Mucosa of stomach (tissue), 1 donor: ENCODE data around the gene HMOX2.

Source experiments
- H3K27me3 ChIP-seq: one replicate; pipeline ENCODE4 v1.7.0; 2013; ENCODE audit warnings: mild to moderate bottlenecking, low read length; ENCODE audit not compliant: control insufficient read depth, insufficient read depth
- H3K36me3 ChIP-seq: one replicate; pipeline ENCODE4 v1.7.0; 2013; ENCODE audit warnings: low read length; ENCODE audit not compliant: control insufficient read depth, insufficient read depth
- H3K4me1 ChIP-seq: one replicate; pipeline ENCODE4 v1.7.0; 2013; ENCODE audit warnings: mild to moderate bottlenecking, low read length; ENCODE audit not compliant: control insufficient read depth, insufficient read depth
- H3K4me3 ChIP-seq: one replicate; pipeline ENCODE4 v1.7.0; 2013; ENCODE audit warnings: low read length
- H3K9ac ChIP-seq: one replicate; pipeline ENCODE4 v1.7.0; 2013; ENCODE audit warnings: mild to moderate bottlenecking, low read length, moderate library complexity
- H3K9me3 ChIP-seq: one replicate; pipeline ENCODE4 v1.7.0; 2013; ENCODE audit warnings: mild to moderate bottlenecking, low read length, moderate library complexity; ENCODE audit not compliant: control insufficient read depth
- donor health status: Pancreatic carcinoma.

HMOX2 gene, protein sequence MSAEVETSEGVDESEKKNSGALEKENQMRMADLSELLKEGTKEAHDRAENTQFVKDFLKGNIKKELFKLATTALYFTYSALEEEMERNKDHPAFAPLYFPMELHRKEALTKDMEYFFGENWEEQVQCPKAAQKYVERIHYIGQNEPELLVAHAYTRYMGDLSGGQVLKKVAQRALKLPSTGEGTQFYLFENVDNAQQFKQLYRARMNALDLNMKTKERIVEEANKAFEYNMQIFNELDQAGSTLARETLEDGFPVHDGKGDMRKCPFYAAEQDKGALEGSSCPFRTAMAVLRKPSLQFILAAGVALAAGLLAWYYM

DNA sequence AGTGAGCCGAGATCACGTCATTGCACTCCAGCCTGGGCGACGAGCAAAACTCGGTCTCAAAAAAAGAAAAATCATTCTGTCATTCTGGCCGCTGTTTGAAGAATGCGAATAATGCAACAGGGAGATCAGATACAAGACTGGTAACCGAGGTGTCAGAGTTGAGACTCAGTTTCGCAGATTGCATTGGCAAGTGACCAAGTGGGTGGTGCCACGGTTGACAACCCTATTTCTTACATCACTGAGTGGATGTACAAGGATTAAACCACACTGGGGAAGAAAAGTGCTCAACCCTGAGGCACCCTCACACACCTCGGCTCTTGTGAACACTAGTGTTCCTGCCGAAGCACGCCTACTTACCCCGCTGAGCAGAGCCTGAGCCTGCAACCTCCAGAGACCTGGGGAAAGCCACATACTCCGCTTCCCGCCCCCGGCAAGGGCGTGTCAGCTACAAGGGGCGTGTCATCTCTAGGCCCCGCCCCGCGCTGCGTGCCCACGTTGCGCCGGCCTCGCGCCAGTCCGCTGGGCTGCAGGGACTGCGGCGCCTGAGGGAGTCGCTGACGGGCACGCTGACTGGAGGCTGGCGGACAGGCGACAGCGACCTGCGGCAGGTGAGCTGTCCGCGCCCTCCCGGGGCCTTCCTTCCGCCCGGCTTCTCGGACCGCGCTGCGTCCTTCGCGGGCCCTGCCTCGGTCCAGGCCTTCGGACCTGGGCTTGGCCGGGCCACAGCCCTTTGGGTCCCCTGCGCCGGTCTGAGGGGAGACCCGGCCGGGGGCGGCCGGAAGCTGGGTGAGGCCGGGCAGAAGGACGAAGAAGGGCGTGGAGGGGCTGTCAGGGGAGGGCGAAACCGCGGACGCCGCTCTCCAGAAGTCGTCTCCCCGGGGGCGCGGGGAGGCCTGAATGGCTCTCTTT, at the start of gene HMOX2:
Gene HMOX2 (plus strand): TSS at position 519 of the 909 bp plus-strand sequence. CDS start 29,127 bp downstream, outside the sequence.
- peak within 1 kb of the TSS; percentile 94 for H3K9ac ChIP-seq
- H3K9me3 ChIP-seq: no peaks in the 10 kb centered on the region
- no peaks in the 10 kb centered on the region for H3K36me3 ChIP-seq
- H3K4me3 ChIP-seq: peak within 1 kb of the TSS; percentile 84
- no peaks in the 10 kb centered on the region for H3K27me3 ChIP-seq
- peaks cover 13% of the 10 kb centered on the region for H3K4me1 ChIP-seq

GRCh38 chr16:4426722-4427372, 49.4 kb upstream of the HMOX2 start:
- H3K36me3 ChIP-seq: no peaks in the 10 kb centered on the region
- no peaks in the 10 kb centered on the region for H3K9me3 ChIP-seq
- H3K9ac ChIP-seq: peak overlapping the region; percentile 94
- H3K27me3 ChIP-seq: no peaks in the 10 kb centered on the region
- H3K4me1 ChIP-seq: peaks cover 11% of the 10 kb centered on the region
- peak overlapping the region; percentile 90 for H3K4me3 ChIP-seq

- Histone ChIP-seq H3K4me3 (no peak overlapping the region), H3K4me1 (peaks cover 11% of the 10 kb centered on the region), H3K9ac (no peak overlapping the region), H3K27me3 (no peaks in the 10 kb centered on the region), H3K9me3 (no peaks in the 10 kb centered on the region), H3K36me3 (no peaks in the 10 kb centered on the region)
Measured at GRCh38 chr16:4428500-4428899, 47.7 kb upstream of the HMOX2 start.

- Histone ChIP-seq H3K9ac (no peak overlapping the region), H3K4me3 (no peak overlapping the region), H3K36me3 (no peaks in the 10 kb centered on the region), H3K4me1 (peaks cover 11% of the 10 kb centered on the region), H3K9me3 (no peaks in the 10 kb centered on the region), H3K27me3 (no peaks in the 10 kb centered on the region)
Measured at GRCh38 chr16:4431023-4431422, 45.2 kb upstream of the HMOX2 start.

DNA sequence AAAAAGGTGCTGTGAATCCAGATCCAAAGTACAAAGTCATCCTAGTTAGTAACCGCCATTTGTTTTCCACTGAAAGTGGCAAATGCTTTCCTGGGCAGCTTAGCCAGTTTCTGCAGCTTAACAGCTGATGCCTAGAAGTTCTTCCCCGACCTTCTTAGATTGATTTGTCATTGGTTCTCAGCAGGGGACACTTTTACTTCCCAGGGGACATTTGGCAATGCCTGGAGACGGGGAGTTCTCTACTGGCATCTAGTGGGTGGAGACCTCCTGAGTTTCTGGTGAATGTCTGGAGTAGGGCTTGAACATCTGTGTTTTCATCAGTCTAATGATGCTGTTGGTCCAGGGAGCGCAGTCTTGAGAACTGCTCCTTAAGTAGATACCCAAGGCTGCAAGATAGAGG, 43.0 kb upstream of the HMOX2 start:
- no peaks in the 10 kb centered on the region for H3K4me1 ChIP-seq
- H3K36me3 ChIP-seq: no peaks in the 10 kb centered on the region
- no peaks in the 10 kb centered on the region for H3K9me3 ChIP-seq
- no peak overlapping the region for H3K4me3 ChIP-seq
- no peaks in the 10 kb centered on the region for H3K27me3 ChIP-seq
- H3K9ac ChIP-seq: no peak overlapping the region

DNA sequence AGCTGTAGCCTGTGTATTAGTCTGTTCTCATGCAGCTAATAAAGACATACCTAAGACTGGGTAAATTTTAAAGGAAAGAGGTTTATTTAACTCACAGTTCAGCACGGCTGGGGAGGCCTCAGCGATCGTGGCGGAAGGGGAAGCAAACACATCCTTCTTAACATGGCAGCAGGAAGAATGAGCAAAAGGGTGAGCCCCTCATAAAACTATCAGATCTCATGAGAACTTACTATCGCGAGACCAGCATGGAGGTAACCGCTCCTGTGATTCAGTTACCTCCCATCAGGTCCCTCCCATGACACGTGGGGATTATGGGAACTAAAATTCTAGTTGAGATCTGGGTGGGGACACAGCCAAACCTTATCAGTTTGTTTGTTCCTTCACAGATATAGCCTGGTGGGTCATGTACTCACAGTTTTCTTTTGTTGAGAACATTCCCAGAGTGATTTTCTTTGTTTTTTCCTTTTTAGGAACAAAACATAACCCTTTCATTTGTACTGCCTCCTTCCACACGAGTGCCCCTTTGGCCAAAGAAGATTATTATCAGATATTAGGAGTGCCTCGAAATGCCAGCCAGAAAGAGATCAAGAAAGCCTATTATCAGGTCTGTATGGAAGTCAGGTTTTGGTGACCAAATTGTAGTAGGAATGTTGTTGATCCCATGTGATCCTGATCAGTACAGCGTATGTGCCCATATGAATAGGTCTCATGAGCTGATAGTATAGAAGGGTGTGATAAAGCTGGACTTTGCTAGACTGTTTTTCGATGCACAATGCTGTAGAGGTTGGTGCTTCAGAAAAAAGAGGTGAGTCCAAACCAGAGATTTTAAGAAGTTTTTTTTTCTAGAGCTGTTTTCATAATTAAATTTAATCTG, 42.0 kb upstream of the HMOX2 start:
- Histone ChIP-seq H3K9me3 (no peaks in the 10 kb centered on the region), H3K27me3 (no peaks in the 10 kb centered on the region), H3K9ac (no peak overlapping the region), H3K4me3 (no peak overlapping the region), H3K4me1 (no peaks in the 10 kb centered on the region), H3K36me3 (no peaks in the 10 kb centered on the region)

DNA sequence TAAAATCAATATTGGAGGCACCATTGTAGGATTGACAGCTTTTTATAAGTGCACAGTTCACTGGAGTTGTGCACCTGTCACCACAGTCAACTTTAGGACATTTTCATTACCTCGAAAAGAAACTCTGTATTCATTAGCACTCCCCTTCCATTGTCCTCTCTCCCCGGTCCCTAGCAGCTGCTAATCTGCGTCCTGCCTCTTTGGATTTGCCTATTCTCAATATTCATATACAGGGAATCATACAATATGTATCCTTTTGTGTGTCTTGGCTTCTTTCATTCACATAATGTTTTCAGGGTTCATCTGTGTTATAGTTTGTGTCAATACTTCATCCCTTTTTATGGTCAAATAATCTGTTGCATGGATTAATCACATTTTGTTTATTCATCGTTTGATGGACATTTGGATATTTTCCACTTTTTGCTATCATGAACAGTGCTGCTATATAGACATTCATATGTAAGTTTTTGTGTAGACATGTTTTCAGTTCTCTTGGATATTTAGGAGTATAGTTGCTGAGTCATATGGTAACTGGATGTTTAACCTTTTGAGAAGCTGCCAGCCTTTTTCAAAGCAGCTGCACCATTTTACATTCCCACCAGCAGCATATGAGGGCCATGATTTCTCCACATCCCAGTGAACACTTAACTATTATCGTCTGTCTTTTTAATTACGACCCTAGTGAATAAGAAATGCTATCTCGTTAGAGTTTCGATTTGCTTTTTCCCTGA, 40.7 kb upstream of the HMOX2 start:
- H3K27me3 ChIP-seq: no peaks in the 10 kb centered on the region
- H3K36me3 ChIP-seq: no peaks in the 10 kb centered on the region
- no peaks in the 10 kb centered on the region for H3K4me1 ChIP-seq
- H3K9ac ChIP-seq: no peak overlapping the region
- no peak overlapping the region for H3K4me3 ChIP-seq
- no peaks in the 10 kb centered on the region for H3K9me3 ChIP-seq

DNA sequence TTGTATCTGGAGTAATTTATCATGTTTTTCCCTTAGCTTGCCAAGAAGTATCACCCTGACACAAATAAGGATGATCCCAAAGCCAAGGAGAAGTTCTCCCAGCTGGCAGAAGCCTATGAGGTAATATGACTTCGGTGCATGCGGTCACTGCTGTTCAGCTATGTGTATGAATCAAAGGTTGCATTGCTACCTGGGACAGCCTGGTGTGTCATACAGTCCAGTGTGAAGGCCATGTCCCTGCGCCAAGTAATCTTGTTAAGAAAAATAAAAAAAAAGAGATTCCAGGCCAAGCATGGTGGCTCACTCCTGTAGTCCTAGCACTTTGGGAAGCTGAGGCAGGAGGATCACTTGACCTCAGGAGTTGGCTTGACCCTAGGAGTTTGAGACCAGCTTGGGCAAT, 38.8 kb upstream of the HMOX2 start:
- H3K4me1 ChIP-seq: no peaks in the 10 kb centered on the region
- no peaks in the 10 kb centered on the region for H3K27me3 ChIP-seq
- H3K4me3 ChIP-seq: no peak overlapping the region
- H3K9me3 ChIP-seq: no peaks in the 10 kb centered on the region
- no peaks in the 10 kb centered on the region for H3K36me3 ChIP-seq
- H3K9ac ChIP-seq: no peak overlapping the region

- no peak overlapping the region for H3K9ac ChIP-seq
- no peaks in the 10 kb centered on the region for H3K27me3 ChIP-seq
- H3K4me3 ChIP-seq: no peak overlapping the region
- H3K36me3 ChIP-seq: no peaks in the 10 kb centered on the region
- no peaks in the 10 kb centered on the region for H3K9me3 ChIP-seq
- H3K4me1 ChIP-seq: no peaks in the 10 kb centered on the region
Measured at GRCh38 chr16:4442371-4442770, 33.8 kb upstream of the HMOX2 start.

GRCh38 chr16:4443271-4443670, 32.9 kb upstream of the HMOX2 start:
- H3K4me3 ChIP-seq: no peak overlapping the region
- H3K9me3 ChIP-seq: no peaks in the 10 kb centered on the region
- no peaks in the 10 kb centered on the region for H3K4me1 ChIP-seq
- no peak overlapping the region for H3K9ac ChIP-seq
- H3K27me3 ChIP-seq: no peaks in the 10 kb centered on the region
- no peaks in the 10 kb centered on the region for H3K36me3 ChIP-seq

- Histone ChIP-seq H3K4me3 (no peak overlapping the region), H3K9me3 (no peaks in the 10 kb centered on the region), H3K27me3 (no peaks in the 10 kb centered on the region), H3K9ac (no peak overlapping the region), H3K4me1 (no peaks in the 10 kb centered on the region), H3K36me3 (no peaks in the 10 kb centered on the region)
Measured at GRCh38 chr16:4443986-4444385, 32.2 kb upstream of the HMOX2 start.
